Left ventricle myocardium inferior (tissue), 1 donor: ENCODE measurements around the gene IQSEC3. TPM values are rescaled to one million over a fixed set of nuclear protein-coding genes. Genes with fewer than 3 reads are reported as not detected.

Experiments used
- DNase-seq: peaks from one replicate; pipeline ENCODE4 v3.0.0-alpha.2; 2020
- H3K27ac ChIP-seq: fragments of 200-600 bp; replicated peaks from 2 replicates; pipeline ENCODE4 v1.8.0; 2021
- H3K27me3 ChIP-seq: fragments of 200-600 bp; 2 replicates; pipeline ENCODE4 v1.8.0; 2021; ENCODE audit warnings: low read depth
- H3K36me3 ChIP-seq: fragments of 200-600 bp; 2 replicates; pipeline ENCODE4 v1.8.0; 2021
- H3K4me1 ChIP-seq: fragments of 200-600 bp; 2 replicates; pipeline ENCODE4 v1.8.0; 2021
- H3K4me3 ChIP-seq: fragments of 200-600 bp; 2 replicates; pipeline ENCODE4 v1.8.0; 2021; ENCODE audit warnings: mild to moderate bottlenecking, moderate library complexity
- H3K9me3 ChIP-seq: fragments of 200-600 bp; replicated peaks from 2 replicates; pipeline ENCODE4 v1.8.0; 2021
- CTCF ChIP-seq: fragments of 200-600 bp; IDR thresholded peaks from 2 replicates; pipeline ENCODE4 v1.8.0; 2021; ENCODE audit warnings: antibody characterized with exemption, mild to moderate bottlenecking, borderline replicate concordance
- intact Hi-C: fragments of 100-400 bp; cut with micrococcal nuclease; formaldehyde crosslinking; loops from one replicate; pipeline ENCODE4 v1.11.0; 2022
- total RNA-seq: library from RNA; stranded (reverse); fragmentation: NEBNext Ultra II Directional; extraction: Animal tissue kit (Norgen Biotek cat#: 25700); gene quantifications from one replicate; pipeline ENCODE4 v1.2.1, GENCODE V29; 2021
- donor health status: DM: no; HTN: yes; CAD: no; lungs with severe emphysema.

Gene IQSEC3
- total RNA-seq, 1 donor from 2014 or later: 0.69 TPM

GRCh38 chr12:209246-209645 lies 142.7 kb downstream of the IQSEC3 start:
- no peaks in the 10 kb centered on the region for H3K36me3 ChIP-seq
- no peak for DNase-seq
- H3K4me1 ChIP-seq: peaks cover 4% of the 10 kb centered on the region
- H3K27me3 ChIP-seq: peaks cover 55% of the 10 kb centered on the region
- no peak for TF ChIP-seq CTCF
- intact Hi-C loops: no loop called here
- H3K4me3 ChIP-seq: no peak overlapping the region
- no peaks in the 10 kb centered on the region for H3K9me3 ChIP-seq
- H3K27ac ChIP-seq: no peak overlapping the region

- Histone ChIP-seq H3K36me3 (no peaks in the 10 kb centered on the region), H3K27me3 (peaks cover 49% of the 10 kb centered on the region), H3K4me1 (no peaks in the 10 kb centered on the region), H3K4me3 (no peak overlapping the region), H3K9me3 (no peaks in the 10 kb centered on the region), H3K27ac (no peak overlapping the region)
- intact Hi-C loops: no loop called here
- no peak for DNase-seq
- TF ChIP-seq CTCF: no peak
These were observed 143.3 kb downstream of the IQSEC3 start for GRCh38 chr12:209851-210250.

- TF ChIP-seq CTCF: no peak
- Histone ChIP-seq H3K4me1 (no peaks in the 10 kb centered on the region), H3K4me3 (no peak overlapping the region), H3K27ac (no peak overlapping the region), H3K9me3 (no peaks in the 10 kb centered on the region), H3K27me3 (peaks cover 42% of the 10 kb centered on the region), H3K36me3 (no peaks in the 10 kb centered on the region)
- no peak for DNase-seq
- intact Hi-C loops: no loop called here
These were observed 143.9 kb downstream of the IQSEC3 start for GRCh38 chr12:210277-211141.

GRCh38 chr12:211142-211465 lies 144.5 kb downstream of the IQSEC3 start:
- Histone ChIP-seq H3K36me3 (no peaks in the 10 kb centered on the region), H3K4me1 (no peaks in the 10 kb centered on the region), H3K4me3 (no peak overlapping the region), H3K9me3 (no peaks in the 10 kb centered on the region), H3K27me3 (peaks cover 39% of the 10 kb centered on the region), H3K27ac (no peak overlapping the region)
- no peak for TF ChIP-seq CTCF
- intact Hi-C loops: no loop called here
- DNase-seq: no peak

- intact Hi-C loops: no loop called here
- H3K36me3 ChIP-seq: no peaks in the 10 kb centered on the region
- no peak overlapping the region for H3K27ac ChIP-seq
- peaks cover 37% of the 10 kb centered on the region for H3K27me3 ChIP-seq
- no peaks in the 10 kb centered on the region for H3K4me1 ChIP-seq
- H3K4me3 ChIP-seq: no peak overlapping the region
- no peaks in the 10 kb centered on the region for H3K9me3 ChIP-seq
- no peak for DNase-seq
- no peak for TF ChIP-seq CTCF
These were observed 145.3 kb downstream of the IQSEC3 start for GRCh38 chr12:211639-212414.
